ENCODE results near the gene C11orf71. TPM values are rescaled to one million over a fixed set of nuclear protein-coding genes. Genes with fewer than 3 reads are reported as not detected.

Gene C11orf71
- total and polyA plus RNA-seq, 12 donors, result 3.7 to 14.4 (median 10.7) TPM

GRCh38 chr11:114386545-114386944 lies 13.8 kb downstream of the C11orf71 start:
- 81 to 90% methylated on average over 1 of the region's 1 CpG for WGBS, 2 donors

GRCh38 chr11:114386131-114386530 lies 14.2 kb downstream of the C11orf71 start:
- TF ChIP-seq CTCF (IDR thresholded peaks at IDR 0.05), result no peak
- peaks cover 0 to 10% (median 0%) of the 10 kb centered on the region in 9 donors for H3K4me1 ChIP-seq
- H3K27me3 ChIP-seq, result no peaks in the 10 kb centered on the region
- ATAC-seq (no peak), DNase-seq (no peak)
- H3K4me3 ChIP-seq, result no peak overlapping the region
- 30 to 53% methylated on average over 2 of the region's 2 CpGs for WGBS, 2 donors
- no peak overlapping the region for H3K27ac ChIP-seq
- intact Hi-C loops (cut with DNase I), result no loop called here
- H3K9me3 ChIP-seq, result peaks cover 0 to 10% (median 0%) of the 10 kb centered on the region in 11 donors
- no peaks in the 10 kb centered on the region for H3K36me3 ChIP-seq

More at GRCh38 chr11:114386545-114386944, 13.8 kb downstream of the C11orf71 start:
- Histone ChIP-seq H3K4me1 (peaks cover 0 to 10% (median 0%) of the 10 kb centered on the region in 9 donors), H3K36me3 (no peaks in the 10 kb centered on the region), H3K27me3 (no peaks in the 10 kb centered on the region), H3K27ac (no peak overlapping the region), H3K9me3 (peaks cover 0 to 10% (median 0%) of the 10 kb centered on the region in 11 donors), H3K4me3 (no peak overlapping the region)
- DNase-seq (no peak), ATAC-seq (no peak)
- intact Hi-C loops (cut with DNase I), result no loop called here
- TF ChIP-seq CTCF (IDR thresholded peaks at IDR 0.05), result no peak

GRCh38 chr11:114384487-114384886 lies 15.8 kb downstream of the C11orf71 start:
- H3K9me3 ChIP-seq, result peaks cover 0 to 10% (median 0%) of the 10 kb centered on the region in 11 donors
- no peaks in the 10 kb centered on the region for H3K27me3 ChIP-seq
- no peak overlapping the region for H3K27ac ChIP-seq
- peaks cover 0 to 10% (median 0%) of the 10 kb centered on the region in 9 donors for H3K4me1 ChIP-seq
- no peaks in the 10 kb centered on the region for H3K36me3 ChIP-seq
- no peak for TF ChIP-seq CTCF (IDR thresholded peaks at IDR 0.05)
- intact Hi-C loops (cut with DNase I), result no loop called here
- WGBS, 2 donors, result 88 to 98% methylated on average over 1 of the region's 1 CpG
- DNase-seq, result no peak
- ATAC-seq, result no peak
- H3K4me3 ChIP-seq, result no peak overlapping the region

DNA sequence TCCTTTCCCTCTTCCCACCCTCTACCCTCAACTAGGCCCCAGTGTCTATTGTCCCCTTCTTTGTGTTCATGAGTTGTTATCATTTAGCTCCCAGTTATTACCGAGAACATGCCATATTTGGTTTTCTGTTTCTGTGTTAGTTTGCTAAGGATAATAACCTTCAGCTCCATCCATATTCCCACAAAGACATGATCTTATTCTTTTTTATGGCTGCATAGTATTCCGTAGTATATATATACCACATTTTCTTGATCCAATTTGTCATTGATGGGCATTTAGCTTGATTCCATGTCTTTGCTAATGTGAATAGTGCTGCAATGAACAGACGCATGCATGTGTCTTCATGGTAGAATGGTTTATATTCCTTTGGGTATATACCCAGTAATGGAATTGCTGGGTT lies 17.8 kb downstream of the C11orf71 start:
- ATAC-seq (no peak), DNase-seq (no peak)
- Histone ChIP-seq H3K9me3 (peaks cover 0 to 10% (median 0%) of the 10 kb centered on the region in 11 donors), H3K4me1 (peaks cover 0 to 14% (median 0%) of the 10 kb centered on the region in 9 donors), H3K27me3 (no peaks in the 10 kb centered on the region), H3K4me3 (no peak overlapping the region), H3K27ac (no peak overlapping the region), H3K36me3 (no peaks in the 10 kb centered on the region)
- TF ChIP-seq CTCF (IDR thresholded peaks at IDR 0.05), result no peak
- WGBS, 2 donors, result 66 to 99% methylated on average over 3 of the region's 3 CpGs
- intact Hi-C loops (cut with DNase I), result no loop called here

Data from heart right ventricle (tissue), 16 donors.